ENCODE data around the gene NFIB.
A peak's percentile ranks its signal among the peaks of the same experiment; 100 is the strongest.

Gene NFIB

DNA sequence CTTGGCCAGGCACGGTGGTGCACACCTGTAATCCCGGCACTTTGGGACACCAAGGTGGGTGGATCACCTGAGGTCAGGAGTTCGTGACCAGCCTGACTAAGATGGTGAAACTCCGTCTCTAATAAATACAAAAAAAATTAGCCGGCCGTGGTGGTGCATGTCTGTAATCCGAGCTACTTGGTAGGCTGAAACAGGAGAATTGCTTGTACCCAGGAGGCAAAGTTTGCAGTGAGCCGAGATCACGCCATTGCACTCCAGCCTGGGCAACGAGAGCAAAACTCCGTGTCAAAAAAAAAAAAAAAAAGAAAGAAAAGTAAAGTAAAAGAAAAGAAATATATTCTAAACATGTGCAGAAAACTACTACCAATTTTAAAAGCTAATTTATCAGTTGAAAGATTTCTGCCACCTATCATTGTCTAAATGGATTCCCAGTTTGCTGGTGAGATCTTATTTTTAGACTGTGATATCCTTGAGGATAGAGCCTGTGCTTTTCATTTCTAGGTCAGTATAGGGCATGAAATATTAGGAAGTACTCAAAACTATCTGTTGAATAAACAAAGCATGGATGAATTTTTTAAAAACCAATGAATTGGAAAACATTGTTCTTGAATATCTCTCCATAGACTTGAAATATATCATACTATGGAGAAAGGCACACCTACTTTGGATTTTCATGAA lies 86.9 kb downstream of the NFIB start:
- Mint-ChIP-seq H3K27me3 (ENCODE audit: low read depth) (no peaks in the 10 kb centered on the region), H3K4me3 (no peak overlapping the region), H3K9me3 (no peaks in the 10 kb centered on the region), H3K36me3 (ENCODE audit: low read depth) (peaks cover 16% of the 10 kb centered on the region), H3K27ac (no peak overlapping the region), H3K4me1 (peaks cover 12% of the 10 kb centered on the region)
- no peak for TF ChIP-seq CTCF (IDR thresholded peaks at IDR 0.05; ENCODE audit: unreplicated experiment in 3 of 3)

DNA sequence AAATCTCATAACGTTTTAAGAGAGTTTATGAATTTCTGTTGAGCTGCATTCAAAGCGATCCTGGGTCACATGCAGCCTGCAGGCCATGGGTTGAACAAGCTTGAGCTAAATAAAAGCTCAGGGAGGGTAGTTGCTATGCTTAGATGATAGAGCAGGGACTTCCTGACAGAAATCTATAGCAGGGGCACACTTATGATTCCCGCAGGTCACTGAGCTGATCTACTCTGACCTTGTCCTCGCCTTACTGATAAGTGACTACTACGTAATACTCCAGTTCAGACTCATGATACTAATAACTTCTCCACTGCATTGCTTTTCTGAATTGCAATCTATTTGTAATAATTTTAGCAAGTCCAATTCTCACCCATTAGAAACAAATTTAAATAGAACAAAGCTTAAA lies 90.9 kb downstream of the NFIB start:
- no peaks in the 10 kb centered on the region for H3K9me3 Mint-ChIP-seq
- peak overlapping the region in 2 of 3 experiments; percentile 28 to 38 for H3K27ac Mint-ChIP-seq
- peaks cover 13% of the 10 kb centered on the region for H3K36me3 Mint-ChIP-seq (ENCODE audit: low read depth)
- peaks cover 48% of the 10 kb centered on the region for H3K4me1 Mint-ChIP-seq
- H3K27me3 Mint-ChIP-seq (ENCODE audit: low read depth), result no peaks in the 10 kb centered on the region
- no peak for TF ChIP-seq CTCF (IDR thresholded peaks at IDR 0.05; ENCODE audit: unreplicated experiment in 3 of 3)
- H3K4me3 Mint-ChIP-seq, result no peak overlapping the region

GRCh38 chr9:14222149-14222835 lies 91.6 kb downstream of the NFIB start:
- Mint-ChIP-seq H3K27me3 (ENCODE audit: low read depth) (no peaks in the 10 kb centered on the region), H3K9me3 (no peaks in the 10 kb centered on the region), H3K27ac (peak overlapping the region; percentile 5 to 34 (median 17)), H3K4me3 (no peak overlapping the region), H3K4me1 (peaks cover 53% of the 10 kb centered on the region), H3K36me3 (ENCODE audit: low read depth) (peaks cover 16% of the 10 kb centered on the region)
- no peak for TF ChIP-seq CTCF (IDR thresholded peaks at IDR 0.05; ENCODE audit: unreplicated experiment in 3 of 3)

GRCh38 chr9:14221558-14221957 lies 92.4 kb downstream of the NFIB start:
- TF ChIP-seq CTCF (IDR thresholded peaks at IDR 0.05; ENCODE audit: unreplicated experiment in 3 of 3), result no peak
- Mint-ChIP-seq H3K27me3 (ENCODE audit: low read depth) (no peaks in the 10 kb centered on the region), H3K4me3 (no peak overlapping the region), H3K27ac (peak overlapping the region; percentile 17 to 51 (median 34)), H3K9me3 (no peaks in the 10 kb centered on the region), H3K4me1 (peaks cover 58% of the 10 kb centered on the region), H3K36me3 (ENCODE audit: low read depth) (peaks cover 19% of the 10 kb centered on the region)

DNA sequence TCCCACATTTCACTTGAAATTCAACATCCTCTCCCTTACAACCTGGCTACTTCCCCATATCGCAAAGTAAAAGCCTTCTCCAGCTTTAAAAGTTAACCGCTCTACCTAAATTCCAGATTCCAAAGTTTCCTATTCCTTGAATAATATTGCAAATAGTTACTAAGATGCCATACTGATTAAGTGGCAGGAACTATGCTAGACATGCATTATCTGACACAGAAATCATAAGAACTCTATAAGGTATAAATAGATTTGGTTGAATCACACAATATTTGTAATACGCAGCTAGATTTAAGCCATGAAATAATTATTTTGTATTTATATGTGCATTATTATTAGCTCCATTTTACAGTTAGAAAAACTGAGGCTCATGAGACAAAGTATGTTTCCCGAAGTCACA lies 92.8 kb downstream of the NFIB start:
- H3K27me3 Mint-ChIP-seq (ENCODE audit: low read depth), result no peaks in the 10 kb centered on the region
- H3K9me3 Mint-ChIP-seq, result no peaks in the 10 kb centered on the region
- H3K27ac Mint-ChIP-seq, result peak overlapping the region; percentile 18 to 66 (median 34)
- no peak overlapping the region for H3K4me3 Mint-ChIP-seq
- H3K4me1 Mint-ChIP-seq, result peaks cover 58% of the 10 kb centered on the region
- H3K36me3 Mint-ChIP-seq (ENCODE audit: low read depth), result peaks cover 21% of the 10 kb centered on the region
- no peak for TF ChIP-seq CTCF (IDR thresholded peaks at IDR 0.05; ENCODE audit: unreplicated experiment in 3 of 3)

GRCh38 chr9:14220256-14220655 lies 93.7 kb downstream of the NFIB start:
- Mint-ChIP-seq H3K4me3 (no peak overlapping the region), H3K36me3 (ENCODE audit: low read depth) (peaks cover 21% of the 10 kb centered on the region), H3K27me3 (ENCODE audit: low read depth) (no peaks in the 10 kb centered on the region), H3K9me3 (no peaks in the 10 kb centered on the region), H3K27ac (peak overlapping the region; percentile 34 to 66 (median 39)), H3K4me1 (peaks cover 58% of the 10 kb centered on the region)
- TF ChIP-seq CTCF (IDR thresholded peaks at IDR 0.05; ENCODE audit: unreplicated experiment in 3 of 3), result no peak
